HepG2 (cell line): ENCODE data around the gene SNX9. TPM values are rescaled to one million over a fixed set of nuclear protein-coding genes. Genes with fewer than 3 reads are reported as not detected.
A peak's percentile ranks its signal among the peaks of the same experiment; 100 is the strongest.

Source experiments
- ATAC-seq: fragments of 200-7000 bp; cut with Tn5 transposase; 3 replicates; pipeline ENCODE4 v1.9.1; 2020; ENCODE audit warnings: mild to moderate bottlenecking, moderate library complexity
- BruUV-seq: library from RNA; stranded (reverse); fragments of 400-500 nt; replicated peaks from 2 replicates; lab custom pipeline; 2021; lab: Mats Ljungman, UMichigan
- CTCF ChIA-PET: fragments of 300-600 bp; formaldehyde crosslinking; extraction: SDS; loops from one replicate; lab custom pipeline; 2021; ENCODE audit warnings: low total read pairs, inconsistent platforms, low intra/inter-chr PET ratio; lab: Yijun Ruan, JAX
- POLR2A ChIA-PET: fragments of 350-600 bp; sonication (Branson Sonifier 250); formaldehyde crosslinking; loops from one replicate; lab custom pipeline; 2020; ENCODE audit warnings: antibody characterized with exemption, inconsistent platforms; lab: Yijun Ruan, JAX
- DNase-seq: peaks from one replicate; pipeline ENCODE4 v3.0.0-alpha.2; 2015; ENCODE audit warnings: low spot score
- FAIRE-seq: peaks from 3 replicates; lab custom pipeline; 2011; peaks lifted over from hg19 to GRCh38; lab: Jason Lieb, UNC
- H2AFZ ChIP-seq: one replicate; pipeline ENCODE4 v1.6.1; 2011; ENCODE audit warnings: low read length, inconsistent platforms
- H3K27ac ChIP-seq: fragments of 300-600 bp; 3 replicates; pipeline ENCODE4 v1.8.0; 2011; ENCODE audit warnings: mixed run types, mild to moderate bottlenecking, mixed read lengths, low read length, inconsistent platforms; ENCODE audit not compliant: insufficient read depth; ENCODE audit errors: extremely low read length
- H3K27me3 ChIP-seq, 2 experiments: fragments of 200-600 bp in 1 of 2; 2 replicates in 1 of 2; 3 replicates in 1 of 2; pipeline versions ENCODE4 v1.6.0 to v1.8.0; 2011; ENCODE audit warnings: low read length in 2 of 2, mild to moderate bottlenecking in 2 of 2, moderate library complexity in 2 of 2, inconsistent platforms in 1 of 2; ENCODE audit not compliant: insufficient read depth in 2 of 2, control insufficient read depth in 1 of 2
- H3K36me3 ChIP-seq, 2 experiments: fragments of 200-600 bp in 1 of 2; replicated peaks in 1 of 2; 2 replicates in 1 of 2; 3 replicates in 1 of 2; pipeline versions ENCODE4 v1.5.1 to v1.8.0; 2011; ENCODE audit warnings: low read length in 2 of 2, inconsistent platforms in 1 of 2; ENCODE audit not compliant: insufficient read depth in 2 of 2, control insufficient read depth in 1 of 2
- H3K4me1 ChIP-seq: 2 replicates; pipeline ENCODE4 v1.5.1; 2012; ENCODE audit warnings: low read length, inconsistent platforms; ENCODE audit not compliant: insufficient read depth
- H3K4me2 ChIP-seq: 2 replicates; pipeline ENCODE4 v1.6.0; 2011; ENCODE audit warnings: low read depth, low read length, inconsistent platforms
- H3K4me3 ChIP-seq, 3 experiments: fragments of 200-600 bp in 1 of 3; sonication (generic), shearing (Covaris generic) in 1 of 3; replicated peaks in 1 of 3; 2 replicates each; pipeline ENCODE4 v1.5.1; 2011 to 2016; ENCODE audit warnings: low read length in 3 of 3, inconsistent platforms in 2 of 3, low read depth in 2 of 3, mild to moderate bottlenecking in 2 of 3, control low read depth in 1 of 3, mixed read lengths in 1 of 3; ENCODE audit not compliant: insufficient read depth in 1 of 3
- H3K79me2 ChIP-seq: one replicate; pipeline ENCODE4 v1.6.1; 2011; ENCODE audit warnings: low read length, inconsistent platforms; ENCODE audit not compliant: insufficient read depth
- H3K9ac ChIP-seq: 2 replicates; pipeline ENCODE4 v1.6.0; 2011; ENCODE audit warnings: mild to moderate bottlenecking, low read depth, low read length, inconsistent platforms; ENCODE audit not compliant: insufficient read depth
- H3K9me3 ChIP-seq: 2 replicates; pipeline ENCODE4 v1.5.1; 2012; ENCODE audit warnings: mild to moderate bottlenecking, low read length
- H4K20me1 ChIP-seq: 2 replicates; pipeline ENCODE4 v1.6.0; 2011; ENCODE audit warnings: inconsistent platforms, mild to moderate bottlenecking, low read length, moderate library complexity; ENCODE audit not compliant: insufficient read depth
- ELF3 ChIP-seq: IDR thresholded peaks from 2 replicates; pipeline ENCODE4 v1.6.1; 2016; ENCODE audit warnings: missing genetic modification reagents, missing compliant biosample characterization
- FOXO1 ChIP-seq: sonication (generic); formaldehyde crosslinking; IDR thresholded peaks from 2 replicates; pipeline ENCODE4 v1.4.0; 2020; ENCODE audit warnings: missing genetic modification reagents
- IRF2 ChIP-seq: IDR thresholded peaks from 2 replicates; pipeline ENCODE4 v1.6.1; 2018; ENCODE audit warnings: missing genetic modification reagents, missing compliant biosample characterization
- PHB2 ChIP-seq: fragments of 450-650 bp; IDR thresholded peaks from 2 replicates; pipeline ENCODE4 v1.6.1; 2018; ENCODE audit not compliant: partially characterized antibody
- PPARG ChIP-seq: conservative IDR thresholded peaks from 2 replicates; pipeline ENCODE4 v1.6.1; 2016; ENCODE audit warnings: missing biosample characterization, missing genetic modification reagents
- RELA ChIP-seq: sonication (generic); formaldehyde crosslinking; IDR thresholded peaks from 2 replicates; pipeline ENCODE4 v1.4.0; 2020; ENCODE audit warnings: missing genetic modification reagents
- SALL1 ChIP-seq: sonication (generic); formaldehyde crosslinking; IDR thresholded peaks from 2 replicates; pipeline ENCODE4 v1.8.0; 2022; ENCODE audit warnings: mild to moderate bottlenecking, missing genetic modification reagents
- SMC3 ChIP-seq: IDR thresholded peaks from 2 replicates; pipeline ENCODE4 v1.6.1; 2011; ENCODE audit warnings: low read length, improper control_type of control experiment
- STAG1 ChIP-seq: sonication (generic); formaldehyde crosslinking; IDR thresholded peaks from 2 replicates; pipeline ENCODE4 v1.4.0; 2020; ENCODE audit warnings: missing genetic modification reagents
- TAF15 ChIP-seq: fragments of 200-400 bp; formaldehyde crosslinking; IDR thresholded peaks from one replicate; pipeline ENCODE4 v1.6.1; 2018; ENCODE audit warnings: mild to moderate bottlenecking, low read depth, low read length; ENCODE audit not compliant: poor library complexity, severe bottlenecking
- ZNF180 ChIP-seq: sonication (generic); formaldehyde crosslinking; IDR thresholded peaks from 2 replicates; pipeline ENCODE4 v1.4.0; 2020; ENCODE audit warnings: low read depth, missing genetic modification reagents, borderline replicate concordance
- ZNF768 ChIP-seq: sonication (generic); formaldehyde crosslinking; IDR thresholded peaks from 2 replicates; pipeline ENCODE4 v1.4.0; 2020; ENCODE audit warnings: missing genetic modification reagents
- WGBS: methylation state at CpG from one replicate; pipeline ENCODE4 v1.1.6; 2017; ENCODE audit warnings: low lambda C conversion rate; 5-methylcytosine and 5-hydroxymethylcytosine counted together
- in situ Hi-C: cut with HindIII; loops from 2 replicates; pipeline ENCODE4 v1.10.0; 2017; ENCODE audit warnings: low pct_unique_long_range_greater_than_20kb; ENCODE audit not compliant: extremely low pct_ligation_motif_present
- intact Hi-C: fragments of 100-400 bp; cut with micrococcal nuclease; formaldehyde crosslinking; loops from one replicate; pipeline ENCODE4 v1.10.0; 2022; ENCODE audit not compliant: unreplicated experiment
- polyA plus RNA-seq, 8 experiments: library from polyadenylated mRNA; depleted of rRNA in 3 of 8; stranded (reverse) in 7 of 8; unstranded in 1 of 8; fragments of >200 nt; fragmentation: Illumina TruSeq in 4 of 8; extraction: Trizol in 4 of 8; gene quantifications; 2 replicates each; pipeline versions ENCODE4 v1.2.1 to v1.2.3, GENCODE V29; 2011 to 2016; ENCODE audit warnings: low read depth in 4 of 8, missing spikeins in 1 of 8, mixed read lengths in 1 of 8; ENCODE audit not compliant: insufficient read depth in 1 of 8
- total RNA-seq, 5 experiments: library from RNA; depleted of rRNA; stranded (reverse); fragments of >200 nt; fragmentation: Illumina TruSeq; extraction: Trizol; gene quantifications; 2 replicates each; pipeline ENCODE4 v1.2.3, GENCODE V29; 2016; ENCODE audit warnings: low read depth in 1 of 5
- TF ChIP-seq, protein P1 (sequence below): sonication (generic); formaldehyde crosslinking; IDR thresholded peaks from 2 replicates; pipeline ENCODE4 v1.9.0; 2022; ENCODE audit warnings: missing genetic modification reagents, mild to moderate bottlenecking, borderline replicate concordance
- TF ChIP-seq, protein P2 (sequence below): sonication (generic); formaldehyde crosslinking; IDR thresholded peaks from 2 replicates; pipeline ENCODE4 v1.5.0; 2020; ENCODE audit warnings: mild to moderate bottlenecking, missing genetic modification reagents, borderline replicate concordance
- TF ChIP-seq, protein P3 (sequence below): sonication (generic); formaldehyde crosslinking; IDR thresholded peaks from 2 replicates; pipeline ENCODE4; 2020; ENCODE audit warnings: missing genetic modification reagents, mild to moderate bottlenecking, borderline replicate concordance

The SNX9 gene
- total and polyA plus RNA-seq, 2 of the 13 experiments (the other 11 are each of a cell fraction or from before 2014, with no cell fraction given), result 21.9 to 36.0 TPM

DNA sequence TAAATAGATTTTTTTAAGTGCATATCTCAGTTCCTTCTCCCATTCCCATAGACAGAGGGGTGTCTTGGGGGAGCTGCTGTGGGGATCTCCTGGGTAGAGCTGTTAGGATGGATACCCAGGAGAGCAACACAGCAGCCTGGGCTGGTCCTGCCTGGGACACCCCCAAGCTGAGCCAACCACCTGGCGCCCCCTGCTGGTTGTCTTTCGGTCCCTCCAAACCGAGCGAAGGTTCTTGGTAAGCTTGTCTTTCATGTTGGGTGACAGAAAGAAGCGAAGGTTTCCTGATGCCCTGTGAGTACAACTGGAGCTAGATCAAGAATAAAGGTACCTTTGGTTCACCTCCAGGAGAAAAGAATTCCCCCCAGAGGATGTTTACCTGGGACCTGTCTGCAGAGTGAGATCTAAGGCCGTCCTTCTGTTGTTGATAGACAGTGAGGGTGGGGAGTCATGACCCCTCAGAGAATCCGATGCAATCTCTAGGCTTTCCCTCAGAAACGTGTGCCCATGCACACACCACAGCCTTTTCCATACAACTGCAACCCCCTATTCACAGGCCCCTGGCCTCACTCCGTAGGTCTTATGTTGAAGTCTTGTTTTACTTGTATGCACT is 50.8 kb downstream of the SNX9 start:
- WGBS, result 64% methylated on average over 9 of the region's 9 CpGs
- TF ChIP-seq ZNF180 (CRISPR knock-in tag) (no peak), RELA (CRISPR knock-in tag) (0 out of 2 replicates have a peak, but pooled peaks have one; percentile 38), PHB2 (no peak), IRF2 (CRISPR knock-in tag) (peak; percentile 44; the same call in 1 of the 2 replicates), STAG1 (peak; percentile 96), ZNF768 (CRISPR knock-in tag) (peak; percentile 86), TAF15 (no peak), FOXO1 (0 out of 2 replicates have a peak, but pooled peaks have one; percentile 46), PPARG (CRISPR knock-in tag) (0 out of 2 replicates have a peak, but pooled peaks have one; percentile 11), SALL1 (CRISPR knock-in tag) (peak; percentile 54; the same call in 1 of the 2 replicates), SMC3 (peak; percentile 85), ELF3 (CRISPR knock-in tag) (0 out of 2 replicates have a peak, but pooled peaks have one; percentile 34)
- TF ChIP-seq, protein P1, sequence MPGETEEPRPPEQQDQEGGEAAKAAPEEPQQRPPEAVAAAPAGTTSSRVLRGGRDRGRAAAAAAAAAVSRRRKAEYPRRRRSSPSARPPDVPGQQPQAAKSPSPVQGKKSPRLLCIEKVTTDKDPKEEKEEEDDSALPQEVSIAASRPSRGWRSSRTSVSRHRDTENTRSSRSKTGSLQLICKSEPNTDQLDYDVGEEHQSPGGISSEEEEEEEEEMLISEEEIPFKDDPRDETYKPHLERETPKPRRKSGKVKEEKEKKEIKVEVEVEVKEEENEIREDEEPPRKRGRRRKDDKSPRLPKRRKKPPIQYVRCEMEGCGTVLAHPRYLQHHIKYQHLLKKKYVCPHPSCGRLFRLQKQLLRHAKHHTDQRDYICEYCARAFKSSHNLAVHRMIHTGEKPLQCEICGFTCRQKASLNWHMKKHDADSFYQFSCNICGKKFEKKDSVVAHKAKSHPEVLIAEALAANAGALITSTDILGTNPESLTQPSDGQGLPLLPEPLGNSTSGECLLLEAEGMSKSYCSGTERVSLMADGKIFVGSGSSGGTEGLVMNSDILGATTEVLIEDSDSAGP (CRISPR knock-in tag), result 0 out of 2 replicates have a peak, but pooled peaks have one; percentile 17
- TF ChIP-seq, protein P2, sequence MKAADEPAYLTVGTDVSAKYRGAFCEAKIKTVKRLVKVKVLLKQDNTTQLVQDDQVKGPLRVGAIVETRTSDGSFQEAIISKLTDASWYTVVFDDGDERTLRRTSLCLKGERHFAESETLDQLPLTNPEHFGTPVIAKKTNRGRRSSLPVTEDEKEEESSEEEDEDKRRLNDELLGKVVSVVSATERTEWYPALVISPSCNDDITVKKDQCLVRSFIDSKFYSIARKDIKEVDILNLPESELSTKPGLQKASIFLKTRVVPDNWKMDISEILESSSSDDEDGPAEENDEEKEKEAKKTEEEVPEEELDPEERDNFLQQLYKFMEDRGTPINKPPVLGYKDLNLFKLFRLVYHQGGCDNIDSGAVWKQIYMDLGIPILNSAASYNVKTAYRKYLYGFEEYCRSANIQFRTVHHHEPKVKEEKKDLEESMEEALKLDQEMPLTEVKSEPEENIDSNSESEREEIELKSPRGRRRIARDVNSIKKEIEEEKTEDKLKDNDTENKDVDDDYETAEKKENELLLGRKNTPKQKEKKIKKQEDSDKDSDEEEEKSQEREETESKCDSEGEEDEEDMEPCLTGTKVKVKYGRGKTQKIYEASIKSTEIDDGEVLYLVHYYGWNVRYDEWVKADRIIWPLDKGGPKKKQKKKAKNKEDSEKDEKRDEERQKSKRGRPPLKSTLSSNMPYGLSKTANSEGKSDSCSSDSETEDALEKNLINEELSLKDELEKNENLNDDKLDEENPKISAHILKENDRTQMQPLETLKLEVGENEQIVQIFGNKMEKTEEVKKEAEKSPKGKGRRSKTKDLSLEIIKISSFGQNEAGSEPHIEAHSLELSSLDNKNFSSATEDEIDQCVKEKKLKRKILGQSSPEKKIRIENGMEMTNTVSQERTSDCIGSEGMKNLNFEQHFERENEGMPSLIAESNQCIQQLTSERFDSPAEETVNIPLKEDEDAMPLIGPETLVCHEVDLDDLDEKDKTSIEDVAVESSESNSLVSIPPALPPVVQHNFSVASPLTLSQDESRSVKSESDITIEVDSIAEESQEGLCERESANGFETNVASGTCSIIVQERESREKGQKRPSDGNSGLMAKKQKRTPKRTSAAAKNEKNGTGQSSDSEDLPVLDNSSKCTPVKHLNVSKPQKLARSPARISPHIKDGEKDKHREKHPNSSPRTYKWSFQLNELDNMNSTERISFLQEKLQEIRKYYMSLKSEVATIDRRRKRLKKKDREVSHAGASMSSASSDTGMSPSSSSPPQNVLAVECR (CRISPR knock-in tag), result peak; percentile 21; the same call in 1 of the 2 replicates
- TF ChIP-seq, protein P3, sequence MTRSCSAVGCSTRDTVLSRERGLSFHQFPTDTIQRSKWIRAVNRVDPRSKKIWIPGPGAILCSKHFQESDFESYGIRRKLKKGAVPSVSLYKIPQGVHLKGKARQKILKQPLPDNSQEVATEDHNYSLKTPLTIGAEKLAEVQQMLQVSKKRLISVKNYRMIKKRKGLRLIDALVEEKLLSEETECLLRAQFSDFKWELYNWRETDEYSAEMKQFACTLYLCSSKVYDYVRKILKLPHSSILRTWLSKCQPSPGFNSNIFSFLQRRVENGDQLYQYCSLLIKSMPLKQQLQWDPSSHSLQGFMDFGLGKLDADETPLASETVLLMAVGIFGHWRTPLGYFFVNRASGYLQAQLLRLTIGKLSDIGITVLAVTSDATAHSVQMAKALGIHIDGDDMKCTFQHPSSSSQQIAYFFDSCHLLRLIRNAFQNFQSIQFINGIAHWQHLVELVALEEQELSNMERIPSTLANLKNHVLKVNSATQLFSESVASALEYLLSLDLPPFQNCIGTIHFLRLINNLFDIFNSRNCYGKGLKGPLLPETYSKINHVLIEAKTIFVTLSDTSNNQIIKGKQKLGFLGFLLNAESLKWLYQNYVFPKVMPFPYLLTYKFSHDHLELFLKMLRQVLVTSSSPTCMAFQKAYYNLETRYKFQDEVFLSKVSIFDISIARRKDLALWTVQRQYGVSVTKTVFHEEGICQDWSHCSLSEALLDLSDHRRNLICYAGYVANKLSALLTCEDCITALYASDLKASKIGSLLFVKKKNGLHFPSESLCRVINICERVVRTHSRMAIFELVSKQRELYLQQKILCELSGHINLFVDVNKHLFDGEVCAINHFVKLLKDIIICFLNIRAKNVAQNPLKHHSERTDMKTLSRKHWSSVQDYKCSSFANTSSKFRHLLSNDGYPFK (CRISPR knock-in tag), result 0 out of 2 replicates have a peak, but pooled peaks have one; percentile 29

More for the DNA sequence above, 50.8 kb downstream of the SNX9 start:
- Histone ChIP-seq H3K4me3 (no peak overlapping the region), H2AFZ (no peak overlapping the region), H3K27me3 (no peaks in the 10 kb centered on the region), H3K79me2 (no peaks in the 10 kb centered on the region), H3K36me3 (peaks cover 34 to 67% of the 10 kb centered on the region in 2 experiments), H3K9ac (no peak overlapping the region), H3K9me3 (no peaks in the 10 kb centered on the region), H3K27ac (no peak overlapping the region), H4K20me1 (no peaks in the 10 kb centered on the region), H3K4me2 (no peak overlapping the region), H3K4me1 (no peaks in the 10 kb centered on the region)
- in situ Hi-C loops (loop anchor here (5.0 kb wide), 1 partner anchor 117 kb away; no protein-coding TSS in a partner anchor), intact Hi-C loops (loop anchor here (1.0 to 10.0 kb wide), 3 partner anchors 52 to 209 kb away; partner anchors contain the start of gene SNX9)
- no TSS peak for BruUV-seq
- POLR2A ChIA-PET, result interaction anchor here (0.7 to 0.8 kb wide), 2 partner anchors 109 to 191 kb away, joined by 3 read pairs; no protein-coding TSS in a partner anchor
- ATAC-seq, result peak; percentile 97
- peak; percentile 64 for DNase-seq
- CTCF ChIA-PET, result interaction anchor here (0.5 to 2.7 kb wide), 5 partner anchors 50 to 258 kb away, joined by 3 to 31 read pairs (median 3); no protein-coding TSS in a partner anchor
- FAIRE-seq, result no peak
